Kidney tubule cell (primary cell): ENCODE data around the gene SERPINB5.
"Not testable (repeated sequence)": the region's sequence is repeated elsewhere in the genome, so short reads cannot be mapped to it uniquely, and the experiment has no call there.

Experiments used
- DNase-seq: peaks from one replicate; pipeline ENCODE4 v3.0.0-alpha.2; 2018; ENCODE audit warnings: low spot score

The SERPINB5 gene

GRCh38 chr18:63476668-63477067, at the start of gene SERPINB5:
SERPINB5 (plus strand) TSS chr18:63476958; CDS start chr18:63484429, 7,471 bp downstream.
- DNase-seq, result no peak

GRCh38 chr18:63427558-63427957, 49.2 kb upstream of the SERPINB5 start:
- DNase-seq, result peak; percentile 95

- no peak for DNase-seq
Observed at GRCh38 chr18:63430526-63430925, 46.2 kb upstream of the SERPINB5 start.

GRCh38 chr18:63431180-63431579, 45.6 kb upstream of the SERPINB5 start:
- DNase-seq, result no peak

GRCh38 chr18:63433334-63433866, 43.4 kb upstream of the SERPINB5 start:
- no peak for DNase-seq

- no peak for DNase-seq
Observed at GRCh38 chr18:63438181-63438580, 38.6 kb upstream of the SERPINB5 start.

GRCh38 chr18:63439334-63439733, 37.4 kb upstream of the SERPINB5 start:
- peak; percentile 66 for DNase-seq

GRCh38 chr18:63440219-63440618, 36.5 kb upstream of the SERPINB5 start:
- DNase-seq, result peak; percentile 63

- no peak for DNase-seq
Observed at GRCh38 chr18:63440881-63441280, 35.9 kb upstream of the SERPINB5 start.

- DNase-seq, result no peak
Observed at GRCh38 chr18:63443829-63444228, 32.9 kb upstream of the SERPINB5 start.

GRCh38 chr18:63444580-63444979, 32.2 kb upstream of the SERPINB5 start:
- peak; percentile 46 for DNase-seq

GRCh38 chr18:63445037-63445436, 31.7 kb upstream of the SERPINB5 start:
- DNase-seq, result no peak

GRCh38 chr18:63446266-63446665, 30.5 kb upstream of the SERPINB5 start:
- no peak for DNase-seq

GRCh38 chr18:63447066-63447465, 29.7 kb upstream of the SERPINB5 start:
- no peak for DNase-seq

- DNase-seq, result no peak
Observed at GRCh38 chr18:63449426-63449825, 27.3 kb upstream of the SERPINB5 start.

GRCh38 chr18:63451799-63452660, 24.7 kb upstream of the SERPINB5 start:
- no peak for DNase-seq

GRCh38 chr18:63452751-63453150, 24.0 kb upstream of the SERPINB5 start:
- not testable (repeated sequence) for DNase-seq

GRCh38 chr18:63454497-63454896, 22.3 kb upstream of the SERPINB5 start:
- DNase-seq, result peak; percentile 39

GRCh38 chr18:63457977-63458376, 18.8 kb upstream of the SERPINB5 start:
- no peak for DNase-seq

GRCh38 chr18:63460414-63460813, 16.3 kb upstream of the SERPINB5 start:
- no peak for DNase-seq

GRCh38 chr18:63464434-63464833, 12.3 kb upstream of the SERPINB5 start:
- DNase-seq, result no peak

GRCh38 chr18:63465059-63465458, 11.7 kb upstream of the SERPINB5 start:
- DNase-seq, result no peak

GRCh38 chr18:63467699-63468098, 9.1 kb upstream of the SERPINB5 start:
- no peak for DNase-seq

GRCh38 chr18:63468575-63468974, 8.2 kb upstream of the SERPINB5 start:
- DNase-seq, result peak; percentile 35
